HG03025 (cell line): ENCODE data around the gene ANXA6.

Source experiments
- ATAC-seq: cut with Tn5 transposase; IDR thresholded peaks from one replicate; pipeline ENCODE4 v1.9.1; 2021; ENCODE audit warnings: mild to moderate bottlenecking, moderate library complexity; ENCODE audit not compliant: unreplicated experiment, low FRiP score

The ANXA6 gene

GRCh38 chr5:151068433-151069197, 89.0 kb downstream of the ANXA6 start:
- peak; percentile 39 for ATAC-seq

DNA sequence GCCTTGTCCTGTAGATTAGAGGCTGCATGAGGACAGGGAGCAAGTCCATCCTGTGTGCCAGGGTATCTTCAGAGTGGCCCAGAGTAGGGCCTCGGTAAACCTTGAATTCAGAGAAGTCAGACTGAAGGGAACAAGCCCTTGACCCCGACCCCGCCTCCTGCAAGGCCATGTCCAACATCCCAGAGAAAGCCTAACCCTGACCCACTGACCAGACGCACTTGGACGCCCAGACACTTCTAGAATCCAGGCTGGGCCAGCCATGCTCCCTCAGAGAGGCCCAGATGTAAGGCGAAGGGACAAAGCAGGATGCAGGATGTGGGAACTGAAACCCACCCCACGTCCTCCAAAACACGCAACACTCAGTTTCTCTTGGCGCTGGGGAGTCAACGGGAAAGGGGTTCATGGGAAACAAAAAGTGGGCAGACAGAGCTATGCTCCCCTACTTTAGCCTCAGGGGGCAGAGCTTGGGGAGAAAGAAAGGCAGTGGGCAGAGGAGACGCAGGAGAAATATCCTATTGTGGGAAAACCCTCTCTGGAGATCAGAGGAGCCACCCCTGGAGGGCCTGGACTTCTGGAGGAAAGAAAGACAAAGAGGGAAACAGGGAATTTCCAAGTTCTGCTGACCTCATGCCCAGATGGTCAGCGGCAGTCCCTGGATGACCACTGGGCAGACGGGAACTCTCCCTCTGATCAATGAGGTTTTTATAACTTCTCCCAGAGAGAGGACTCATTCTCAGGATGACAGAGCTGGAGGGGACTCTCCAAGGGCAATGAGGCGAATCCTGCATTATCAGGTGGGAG, 89.7 kb downstream of the ANXA6 start:
- no peak for ATAC-seq

GRCh38 chr5:151066920-151067319, 90.7 kb downstream of the ANXA6 start:
- no peak for ATAC-seq

- ATAC-seq, result no peak
These were observed 92.0 kb downstream of the ANXA6 start for GRCh38 chr5:151065609-151066008.

GRCh38 chr5:151064916-151065499, 92.6 kb downstream of the ANXA6 start:
- no peak for ATAC-seq

- ATAC-seq, result no peak
These were observed 94.2 kb downstream of the ANXA6 start for GRCh38 chr5:151063142-151063989.

DNA sequence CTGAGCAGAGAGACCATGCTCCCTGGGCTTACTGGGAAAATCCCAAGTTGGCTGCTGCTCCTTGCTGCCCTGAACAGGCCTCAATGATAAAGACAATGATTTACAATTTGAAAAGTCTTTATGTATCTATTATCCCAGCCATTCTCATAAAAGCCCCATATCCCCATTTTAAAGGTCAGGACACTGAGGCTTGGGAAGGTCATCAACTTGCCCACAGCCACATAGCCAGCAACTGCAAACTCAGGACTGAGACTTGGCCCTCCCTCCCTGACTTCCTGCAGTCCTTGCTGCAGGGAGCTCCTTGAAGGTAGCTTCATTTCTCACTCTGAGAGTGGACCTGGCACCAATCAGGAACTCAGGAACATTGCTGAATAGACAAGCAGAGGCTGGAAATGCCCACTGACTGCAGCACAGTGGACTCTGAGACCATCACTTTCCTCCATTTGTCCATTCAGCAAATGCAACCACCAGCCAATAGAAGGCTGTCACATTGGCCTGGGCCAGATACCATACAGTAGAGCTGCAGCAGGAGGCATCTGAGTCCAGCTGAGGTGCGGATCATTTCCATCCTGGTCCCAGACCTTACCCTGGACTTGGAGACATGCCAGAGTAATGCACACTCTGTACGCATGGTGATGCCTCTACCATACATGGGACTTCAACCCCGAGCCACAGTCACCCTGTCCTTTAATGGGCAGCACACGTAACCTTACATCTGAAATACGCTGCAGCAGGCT, 95.0 kb downstream of the ANXA6 start:
- no peak for ATAC-seq

DNA sequence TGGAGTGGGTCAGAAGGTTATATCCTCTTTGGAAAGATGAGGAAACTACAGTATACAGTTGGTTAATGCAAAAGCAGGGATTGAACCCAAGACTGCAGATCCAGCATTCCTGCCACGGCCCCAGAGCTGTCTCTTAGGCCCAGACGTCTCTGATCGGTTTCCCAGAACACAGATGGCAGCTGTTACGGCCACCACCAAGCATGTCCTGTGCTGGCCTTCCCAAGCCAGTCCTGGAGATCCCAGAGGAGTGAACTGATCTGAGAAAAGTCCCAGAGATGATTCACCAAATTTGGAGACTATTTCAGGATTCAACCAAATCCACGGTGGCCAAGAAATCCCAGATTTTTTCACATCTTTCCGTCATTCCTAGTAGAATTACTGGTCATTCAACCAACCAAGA, 96.8 kb downstream of the ANXA6 start:
- no peak for ATAC-seq

- ATAC-seq, result no peak
These were observed 98.6 kb downstream of the ANXA6 start for GRCh38 chr5:151058891-151059489.

DNA sequence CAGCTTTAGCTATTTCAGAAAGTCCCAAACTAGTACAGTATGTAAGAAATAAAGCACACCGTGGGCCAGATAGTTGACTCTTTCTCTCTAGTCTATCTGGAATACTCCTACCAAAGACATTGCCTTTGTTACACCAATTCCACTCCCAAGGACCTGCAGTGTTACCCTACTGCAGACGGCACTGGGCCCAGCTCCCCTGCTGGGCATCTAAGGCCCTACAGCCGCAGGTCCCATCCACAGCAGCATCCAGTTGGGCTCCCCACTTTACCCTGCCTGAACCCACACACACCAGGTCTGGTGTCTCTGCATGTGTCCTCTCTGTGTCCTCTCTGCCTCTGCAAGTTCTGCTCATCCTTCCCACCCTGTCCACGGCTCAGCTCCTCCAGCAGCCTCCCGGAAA, 99.3 kb downstream of the ANXA6 start:
- no peak for ATAC-seq

DNA sequence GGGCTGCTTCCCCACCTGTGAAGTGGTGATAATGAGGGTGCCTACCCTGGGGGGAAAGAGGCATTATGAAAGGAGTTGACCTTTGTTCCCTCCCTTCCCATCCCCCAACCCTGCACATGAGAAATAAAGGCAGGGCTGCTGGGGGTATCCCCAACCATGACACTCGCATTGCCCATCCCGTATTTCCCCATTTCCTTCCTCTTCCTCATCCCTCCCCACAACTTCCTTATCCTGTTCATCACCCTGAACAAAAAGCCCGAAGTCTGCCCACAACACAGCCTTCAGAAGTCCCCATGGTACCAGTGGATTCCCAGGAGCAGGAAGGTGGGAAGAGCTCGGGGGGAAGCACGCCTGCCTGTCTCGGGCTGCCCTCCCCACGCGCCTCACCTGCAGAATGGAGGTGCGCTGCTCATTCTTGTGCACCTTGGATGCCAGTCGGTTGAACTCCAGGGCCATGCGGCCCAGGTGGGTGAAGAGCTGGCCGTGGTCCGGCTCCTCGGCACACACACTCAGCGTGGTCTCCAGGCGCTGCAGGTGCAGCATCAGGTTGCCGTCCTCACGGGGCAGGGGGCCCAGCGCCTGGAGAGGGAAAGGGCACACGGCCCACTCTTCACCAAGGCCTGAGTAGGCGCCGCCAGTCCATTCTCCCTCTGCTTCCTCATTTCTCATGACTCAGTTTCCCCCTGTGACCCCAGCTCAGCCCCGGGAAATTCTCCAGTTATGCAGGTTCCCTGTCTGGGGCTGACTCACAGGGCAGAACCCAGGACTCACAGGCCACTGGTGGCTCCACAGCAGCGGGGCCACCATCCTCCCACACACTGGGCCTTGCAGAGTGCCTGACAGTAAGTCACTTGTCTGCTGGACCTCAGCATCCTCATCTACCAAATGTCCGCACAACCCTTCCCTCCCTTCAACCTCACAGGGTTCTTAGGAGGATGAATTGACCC, 100.9 kb downstream of the ANXA6 start:
- ATAC-seq, result no peak

GRCh38 chr5:151055336-151055735, 102.2 kb downstream of the ANXA6 start:
- no peak for ATAC-seq

GRCh38 chr5:151054709-151055108, 102.9 kb downstream of the ANXA6 start:
- no peak for ATAC-seq

DNA sequence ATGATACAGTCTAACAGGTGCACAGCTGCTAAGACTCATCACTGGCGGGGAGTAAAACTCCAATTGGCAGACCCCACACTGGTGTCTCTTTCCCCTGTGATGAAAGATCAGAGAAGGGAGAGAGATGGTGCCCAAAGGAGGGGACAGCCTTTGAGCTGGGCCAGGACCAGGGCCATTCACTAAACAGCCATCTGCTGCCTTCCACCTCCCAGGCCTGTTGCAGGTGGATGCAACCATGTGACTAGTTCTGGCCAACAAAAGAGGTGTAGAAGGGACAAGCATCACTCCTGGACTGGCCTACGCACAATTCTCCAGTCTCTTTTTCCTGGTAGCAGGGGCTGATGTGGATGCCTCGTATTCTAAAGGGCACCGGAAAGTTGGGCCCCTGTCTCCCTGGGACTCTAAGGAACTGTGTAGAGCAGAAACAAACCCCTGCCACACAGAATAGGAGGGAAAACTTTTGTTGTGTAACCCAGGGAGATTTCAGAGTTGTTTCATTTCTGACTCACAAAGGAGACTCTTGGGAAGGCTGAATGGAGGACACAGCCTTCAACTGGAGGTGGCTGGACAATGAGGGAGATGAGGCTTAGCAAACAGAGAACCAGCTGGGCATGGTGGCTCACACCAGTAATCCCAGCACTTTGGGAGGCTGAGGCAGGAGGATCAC, 103.7 kb downstream of the ANXA6 start:
- ATAC-seq, result no peak

DNA sequence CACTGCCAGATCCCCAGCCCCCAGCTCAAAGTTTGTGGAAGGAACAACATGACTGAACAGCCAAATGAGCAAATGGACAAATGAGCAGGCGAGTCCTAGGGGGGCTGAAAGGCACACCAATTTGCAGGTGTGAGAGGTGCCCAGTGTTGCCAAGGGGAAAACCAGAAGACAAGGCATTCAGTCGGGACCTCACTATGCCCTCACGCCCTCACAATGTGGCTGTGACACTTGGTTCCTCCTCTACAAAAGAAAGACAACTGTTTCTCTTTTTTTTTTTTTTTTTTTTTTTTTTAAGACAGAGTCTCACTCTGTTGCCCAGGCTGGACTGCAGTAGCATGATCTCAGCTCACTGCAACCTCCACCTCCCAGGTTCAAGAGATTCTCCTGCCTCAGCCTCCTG, 104.7 kb downstream of the ANXA6 start:
- no peak for ATAC-seq

- no peak for ATAC-seq
These were observed 105.5 kb downstream of the ANXA6 start for GRCh38 chr5:151051931-151052608.
